Fibroblast of upper back skin (primary cell): ENCODE data around the gene E2F2.
"Not testable (repeated sequence)": the region's sequence is repeated elsewhere in the genome, so short reads cannot be mapped to it uniquely, and the experiment has no call there.

Source experiments
- DNase-seq: peaks from one replicate; pipeline ENCODE4 v3.0.0-alpha.2; 2013

E2F2 gene

DNA sequence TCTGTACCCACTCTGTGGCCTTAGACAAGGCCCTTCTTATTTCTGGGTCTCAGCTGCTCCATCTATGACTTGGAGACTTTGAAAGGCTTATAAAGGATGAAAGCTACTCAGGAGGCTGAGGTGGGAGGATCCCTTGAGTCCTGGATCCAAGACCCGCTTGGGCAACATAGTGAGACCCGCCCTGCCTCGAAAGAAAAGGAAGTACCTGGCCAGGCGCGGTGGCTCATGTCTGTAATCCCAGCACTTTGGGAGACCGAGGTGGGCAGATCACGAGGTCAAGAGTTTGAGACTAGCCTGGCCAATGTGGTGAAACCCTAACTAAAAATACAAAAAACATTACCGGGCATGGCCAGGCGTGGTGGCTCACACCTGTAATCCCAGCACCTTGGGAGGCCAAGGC lies 14.8 kb upstream of the E2F2 start:
- no peak for DNase-seq

DNA sequence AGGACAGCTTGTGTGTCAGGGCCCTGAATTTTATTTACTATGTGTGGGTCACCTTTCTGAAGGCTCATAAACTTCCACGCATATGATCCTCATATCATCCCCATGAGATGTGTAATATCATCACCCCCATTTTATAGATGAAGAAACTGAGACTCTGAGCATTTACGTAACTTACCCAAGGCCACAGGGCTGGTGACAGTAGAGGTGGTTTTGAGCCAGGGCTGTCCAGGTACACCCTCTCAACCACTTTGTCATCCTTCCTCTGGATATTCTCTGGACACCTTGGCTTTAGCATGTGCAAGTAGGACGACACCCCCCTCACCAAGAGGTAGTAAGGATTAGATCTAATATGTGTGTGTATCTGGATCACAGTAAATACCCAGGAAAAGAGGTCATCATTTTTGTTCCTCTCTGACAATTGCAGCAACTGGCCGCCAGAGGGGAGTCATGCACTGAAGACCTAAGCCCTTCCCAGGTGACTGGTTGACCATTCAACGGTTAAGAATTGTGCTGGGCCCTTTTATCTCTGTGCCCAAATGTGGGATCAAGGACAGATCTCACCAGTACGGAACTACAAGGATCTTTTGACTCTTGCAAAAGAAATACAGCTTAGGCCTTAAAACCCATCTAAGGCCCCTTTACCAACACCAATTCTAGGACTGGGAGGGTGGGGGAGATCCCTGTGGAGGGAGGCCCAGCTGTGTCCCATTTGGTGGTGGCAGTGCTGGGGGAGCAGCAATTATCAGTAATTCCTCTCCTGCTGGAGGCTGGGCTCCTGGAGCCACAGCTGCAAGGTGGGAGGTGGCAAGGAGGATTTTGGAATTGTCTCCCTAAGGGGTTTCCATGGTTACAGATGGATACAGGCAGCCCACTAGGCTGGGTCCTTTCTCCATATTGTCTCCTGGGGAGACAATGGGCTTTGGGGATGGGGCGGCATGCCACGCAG lies 13.7 kb upstream of the E2F2 start:
- DNase-seq: peak; percentile 81

DNA sequence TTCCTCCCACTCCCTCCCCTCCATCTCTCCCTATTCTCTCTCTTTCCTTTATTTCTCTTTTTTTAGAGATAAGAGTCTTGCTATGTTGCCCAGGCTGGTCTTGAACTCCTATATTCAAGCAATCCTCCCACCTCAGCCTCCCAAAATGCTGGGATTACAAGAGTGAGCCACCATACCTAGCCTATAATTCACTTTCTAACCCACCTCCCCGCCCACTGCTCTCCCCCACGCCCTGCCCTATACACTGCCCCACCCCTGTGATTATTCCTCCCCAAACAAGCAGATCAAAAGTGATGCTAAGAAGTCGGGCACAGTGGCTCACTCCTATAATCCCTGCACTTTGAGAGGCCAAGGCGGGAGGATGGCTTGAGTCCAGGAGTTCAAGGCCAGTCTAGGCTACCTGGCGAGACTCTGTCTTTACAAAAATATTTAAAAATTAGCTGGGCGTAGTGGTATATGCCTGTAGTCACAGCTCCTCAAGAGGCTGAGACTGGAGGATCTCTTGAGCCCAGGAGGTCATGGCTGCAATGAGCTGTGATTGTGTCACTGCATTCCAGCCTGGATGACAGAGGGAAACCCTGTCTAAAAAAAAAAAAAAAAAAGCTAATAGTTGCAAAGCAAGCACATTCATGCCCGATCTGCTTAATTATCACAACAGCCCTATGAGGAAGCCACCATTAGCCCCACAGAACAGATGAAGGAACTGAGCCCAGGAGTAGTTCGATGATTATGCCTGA lies 12.8 kb upstream of the E2F2 start:
- no peak for DNase-seq

DNA sequence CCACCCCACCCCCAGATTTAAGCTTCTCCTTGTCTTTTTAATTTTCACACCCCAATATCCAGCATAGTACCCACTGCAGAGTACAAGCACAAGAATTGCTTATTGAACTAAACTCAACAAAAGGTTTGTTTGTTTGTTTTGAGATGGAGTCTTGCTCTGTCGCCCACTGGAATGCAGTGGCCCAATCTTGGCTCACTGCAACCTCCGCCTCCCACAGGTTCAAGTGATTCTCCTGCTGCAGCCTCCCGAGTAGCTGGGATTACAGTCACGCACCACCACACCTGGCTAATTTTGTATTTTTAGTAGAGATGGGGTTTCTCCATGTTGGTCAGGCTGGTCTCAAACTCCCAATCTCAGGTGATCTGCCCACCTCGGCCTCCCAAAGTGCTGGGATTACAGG lies 11.9 kb upstream of the E2F2 start:
- not testable (repeated sequence) for DNase-seq

DNA sequence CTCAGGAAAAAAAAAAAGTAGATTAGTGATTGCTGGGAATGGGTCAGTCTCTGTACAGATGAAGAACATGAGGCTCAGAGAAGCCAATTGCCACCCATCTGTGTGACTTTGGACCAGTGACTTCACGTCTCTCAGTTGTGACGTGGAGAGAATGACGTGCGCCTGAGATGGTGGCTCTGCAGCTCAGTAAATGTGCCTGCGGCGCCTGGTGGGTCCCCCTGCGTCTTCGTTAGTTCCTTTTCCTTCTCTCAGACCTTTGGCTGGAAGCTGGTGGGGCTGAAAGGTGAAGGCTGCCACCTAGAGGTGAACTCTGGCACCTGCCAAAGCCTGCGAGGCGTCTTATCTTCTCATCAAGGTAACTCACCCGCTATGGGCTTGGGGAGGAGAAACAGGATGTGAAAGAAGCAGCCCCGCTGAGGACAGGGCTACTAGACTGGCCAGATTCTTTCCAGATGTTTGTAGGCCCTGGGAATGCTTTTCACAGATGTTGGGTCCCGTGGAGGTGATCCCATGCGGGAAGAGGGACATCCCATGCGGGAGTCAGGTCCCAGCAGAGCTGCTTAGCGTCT lies 8.7 kb upstream of the E2F2 start:
- DNase-seq: peak; percentile 90

DNA sequence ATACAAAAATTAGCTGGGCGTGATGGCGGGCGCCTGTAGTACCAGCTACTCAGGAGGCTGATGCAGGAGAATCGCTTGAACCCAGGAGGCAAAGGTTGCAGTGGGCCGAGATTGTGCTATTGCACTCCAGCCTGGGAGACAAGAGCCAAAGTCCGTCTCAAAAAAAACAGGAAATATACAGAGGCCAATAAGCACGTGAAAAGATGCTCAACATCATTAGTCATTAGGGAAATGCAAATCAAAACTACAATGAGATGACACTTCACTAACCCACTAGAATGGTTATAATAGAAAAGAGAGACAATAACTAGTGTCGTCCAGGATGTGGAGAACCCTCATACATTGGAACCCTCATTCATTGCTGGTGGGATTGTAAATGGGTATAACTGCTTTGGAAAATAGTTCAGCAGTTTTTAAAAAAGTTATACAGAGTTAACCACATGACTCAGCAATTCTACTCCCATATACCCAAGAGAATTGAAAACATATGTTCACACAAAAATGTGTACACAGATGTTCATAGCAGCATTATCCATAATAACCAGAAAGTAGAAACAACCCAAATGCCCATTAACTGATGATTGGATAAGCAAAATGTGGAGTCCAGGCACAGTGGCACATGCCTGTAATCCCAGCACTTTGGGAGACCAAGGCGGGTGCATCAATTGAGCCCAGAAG lies 6.4 kb upstream of the E2F2 start:
- peak; percentile 77 for DNase-seq

DNA sequence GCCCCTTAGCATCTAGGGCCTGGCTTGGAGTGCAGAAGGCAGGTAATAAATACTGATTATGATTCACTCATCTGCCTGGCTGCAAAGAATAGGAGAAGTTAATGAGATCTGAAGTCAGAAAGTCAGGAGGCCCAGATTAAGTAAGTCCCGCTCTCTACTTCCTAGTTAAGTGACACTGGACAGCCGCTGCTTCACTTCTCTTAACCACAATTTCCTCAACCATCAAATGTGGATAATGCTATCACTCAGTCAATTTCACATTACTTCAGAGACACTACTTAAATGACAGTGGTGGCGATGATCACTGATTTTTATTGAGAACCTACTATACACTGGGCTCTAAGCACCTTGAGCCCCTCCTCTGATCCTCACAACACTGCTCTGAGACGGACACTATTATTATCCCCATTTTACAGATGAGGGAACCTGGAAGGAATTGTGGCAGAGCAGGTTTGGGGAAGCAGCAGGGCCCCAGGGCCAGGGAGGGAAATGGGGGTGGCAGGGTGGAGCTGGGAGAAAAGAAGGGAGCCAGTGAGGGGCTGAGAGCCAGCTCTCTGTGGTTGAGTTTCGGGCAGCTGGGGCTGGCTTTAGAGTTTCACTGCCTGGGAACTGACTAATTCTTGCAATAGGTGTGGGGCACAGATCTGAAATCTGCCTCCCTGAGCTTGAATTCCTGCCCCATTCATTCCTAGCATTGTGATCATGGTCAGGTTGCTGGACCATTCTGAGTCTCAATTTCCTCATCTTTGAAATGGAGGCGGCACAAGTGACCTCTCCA lies 2.4 kb upstream of the E2F2 start:
- DNase-seq: no peak

DNA sequence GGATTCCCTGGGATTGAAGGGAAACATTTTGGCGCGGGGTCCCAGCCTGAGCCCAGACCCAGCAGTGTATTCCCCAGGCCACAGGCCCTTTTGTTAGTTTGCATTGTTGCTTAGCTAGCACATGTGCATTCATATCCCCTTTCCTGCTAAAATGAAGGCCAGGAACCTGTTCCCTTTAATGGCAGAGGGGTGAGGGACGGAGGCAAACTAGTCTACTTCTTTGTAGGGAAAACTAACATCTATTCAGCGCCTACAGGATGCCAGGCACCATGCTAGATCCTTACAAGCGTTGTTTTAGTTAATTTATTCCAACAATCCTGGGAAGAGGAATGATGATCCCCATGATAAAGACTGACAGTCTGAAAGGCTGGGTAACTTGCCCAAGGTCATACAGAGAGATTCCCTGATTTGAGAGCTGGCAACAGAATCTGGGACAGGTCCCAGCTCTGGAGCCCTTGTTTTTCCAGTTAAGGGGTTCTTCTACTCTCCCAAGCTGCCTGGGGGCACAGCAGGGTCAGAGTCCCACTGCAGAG lies 595 bp upstream of the E2F2 start:
- no peak for DNase-seq

DNA sequence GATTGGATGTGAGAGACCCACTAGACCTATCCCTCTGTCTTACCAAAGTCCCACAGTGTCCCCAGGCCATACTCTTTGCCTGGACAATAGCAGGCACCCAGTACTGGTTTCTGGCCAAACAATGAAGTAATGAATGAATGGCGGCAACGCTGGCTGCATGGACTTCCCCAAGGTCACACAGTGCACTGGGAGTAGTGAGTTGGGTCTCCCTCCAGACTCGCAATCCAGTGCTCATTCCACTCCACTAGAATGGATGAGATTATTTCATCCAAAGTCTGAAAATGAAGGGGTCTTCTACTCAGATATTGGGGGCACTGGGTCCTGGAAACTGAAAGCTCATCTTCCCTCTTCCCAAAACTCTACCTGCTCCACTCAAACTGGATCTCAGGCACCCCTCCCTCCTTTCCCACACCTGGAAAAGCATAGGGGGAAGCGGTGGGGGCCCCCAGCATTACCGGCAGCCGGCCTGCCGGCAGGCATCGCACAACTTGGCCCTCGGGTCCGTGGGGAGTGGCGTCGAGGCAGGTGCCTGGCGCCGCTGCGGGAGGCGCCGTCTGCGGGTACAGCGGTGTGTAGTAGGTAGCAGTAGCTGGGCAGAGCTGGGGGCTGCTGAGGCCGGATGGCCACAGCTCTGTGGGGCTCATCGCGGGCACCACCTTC lies 816 bp downstream of the E2F2 start:
- DNase-seq: no peak

DNA sequence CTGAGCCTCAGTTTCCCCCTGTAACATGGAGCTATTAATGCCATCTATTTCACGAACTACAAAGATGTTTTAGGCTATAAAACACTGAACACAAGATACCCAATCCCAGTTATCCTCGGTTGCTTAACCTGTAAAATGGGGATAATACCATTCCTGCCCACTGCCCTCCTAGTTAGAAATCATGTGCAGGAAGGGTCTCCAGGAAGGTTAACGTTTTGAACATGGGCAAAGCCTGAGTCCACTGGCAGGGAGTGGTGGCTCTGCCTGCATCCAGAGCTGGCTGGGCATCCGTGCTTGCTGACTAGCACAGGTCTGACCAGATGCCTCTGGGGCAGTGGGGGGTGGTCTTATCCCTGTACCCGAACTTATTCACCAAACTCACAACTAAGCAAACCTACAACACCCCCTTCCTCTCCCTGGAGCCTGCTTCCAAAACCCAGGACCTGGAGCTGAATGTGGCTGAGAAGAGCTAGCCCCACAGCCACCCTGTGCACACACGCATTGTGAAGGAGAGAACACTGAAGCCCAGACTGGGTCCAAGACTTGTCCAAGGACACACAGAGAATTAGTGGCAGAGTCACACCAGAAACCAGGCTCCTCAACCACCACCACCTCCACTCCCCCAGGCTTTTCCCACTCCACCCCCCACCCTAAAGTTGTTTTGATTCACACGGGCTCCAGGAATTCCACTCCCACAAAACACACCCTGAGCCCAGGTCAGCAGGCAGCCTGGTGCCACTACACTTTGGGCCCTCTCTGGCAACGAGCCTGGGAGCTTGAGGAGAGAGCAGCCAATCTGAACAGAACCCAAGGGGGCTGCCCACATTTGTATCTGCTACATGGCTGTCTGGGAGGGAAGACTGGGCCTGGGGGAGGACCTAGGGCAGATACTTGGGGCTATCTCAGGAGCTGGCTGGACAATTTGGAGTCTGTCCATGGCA lies 1.6 kb downstream of the E2F2 start:
- no peak for DNase-seq

DNA sequence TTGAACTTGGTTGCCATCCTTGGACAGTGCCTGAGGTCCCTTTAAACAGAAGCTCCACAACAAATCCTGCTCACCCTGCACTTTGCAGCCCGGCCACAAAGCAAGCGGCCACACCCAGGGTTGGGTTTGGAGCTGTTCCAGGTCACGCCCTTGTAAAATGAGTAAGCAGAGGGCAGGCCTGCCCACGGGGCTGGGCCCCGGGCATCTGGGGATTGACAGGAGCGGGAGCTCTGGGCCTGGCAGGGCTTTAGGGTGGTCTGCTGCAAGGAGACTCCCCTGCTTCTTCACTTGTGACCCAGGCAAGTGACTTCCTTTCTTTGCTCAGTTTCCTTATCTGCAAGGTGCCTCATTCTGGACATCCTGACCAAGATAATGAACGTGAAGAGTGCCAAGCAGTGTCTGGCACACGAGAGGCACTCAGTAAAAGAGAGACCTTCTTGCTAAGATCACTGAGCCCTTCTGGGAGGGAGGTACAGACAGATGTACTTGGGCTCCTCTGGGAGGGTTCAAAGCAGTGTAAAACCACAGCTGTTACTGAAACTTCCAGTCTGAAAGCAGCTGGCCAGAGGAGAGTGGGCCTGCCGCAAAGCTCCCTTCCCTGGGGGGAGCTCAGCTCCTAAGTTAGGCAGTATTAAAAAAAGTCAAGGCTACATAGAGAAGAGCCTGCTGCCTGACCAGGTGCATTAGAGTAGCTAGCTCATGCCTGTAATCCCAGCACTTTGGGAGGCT lies 2.6 kb downstream of the E2F2 start:
- DNase-seq: peak; percentile 53

DNA sequence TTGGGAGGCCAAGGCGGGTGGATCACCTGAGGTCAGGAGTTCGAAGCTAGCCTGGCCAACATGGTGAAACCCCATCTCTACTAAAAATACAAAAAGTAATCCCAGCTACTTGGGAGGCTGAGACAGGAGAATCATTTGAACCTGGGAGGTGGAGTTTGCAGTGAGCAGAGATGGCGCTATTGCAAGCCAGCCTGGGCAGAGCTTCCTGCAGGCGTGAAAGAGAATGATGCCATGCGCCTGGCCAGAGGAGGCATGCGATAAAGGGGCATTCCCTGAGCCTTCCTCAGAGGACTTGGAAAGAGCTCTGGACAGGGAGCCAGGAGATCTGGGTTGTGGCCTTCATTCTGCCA lies 3.2 kb downstream of the E2F2 start:
- no peak for DNase-seq

DNA sequence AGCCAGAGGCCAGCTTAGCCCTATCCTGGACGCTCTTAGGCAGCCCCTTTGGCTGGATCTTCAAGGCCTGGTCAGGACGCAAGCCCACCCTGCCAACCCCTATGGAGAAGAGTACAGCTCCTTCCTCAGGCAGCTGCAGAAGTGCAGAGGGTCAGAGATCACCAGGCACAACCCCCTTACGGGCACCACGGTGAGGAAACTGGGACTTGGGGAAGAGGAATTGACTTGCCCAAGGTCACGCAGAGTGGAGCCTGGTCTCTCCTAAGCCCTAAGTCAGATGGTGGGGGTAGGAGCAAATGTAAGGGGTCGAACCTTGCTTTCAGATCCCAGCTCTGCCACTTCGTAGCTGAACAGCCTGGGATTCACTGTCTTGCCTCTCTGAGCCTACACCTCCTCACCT lies 3.7 kb downstream of the E2F2 start:
- no peak for DNase-seq

DNA sequence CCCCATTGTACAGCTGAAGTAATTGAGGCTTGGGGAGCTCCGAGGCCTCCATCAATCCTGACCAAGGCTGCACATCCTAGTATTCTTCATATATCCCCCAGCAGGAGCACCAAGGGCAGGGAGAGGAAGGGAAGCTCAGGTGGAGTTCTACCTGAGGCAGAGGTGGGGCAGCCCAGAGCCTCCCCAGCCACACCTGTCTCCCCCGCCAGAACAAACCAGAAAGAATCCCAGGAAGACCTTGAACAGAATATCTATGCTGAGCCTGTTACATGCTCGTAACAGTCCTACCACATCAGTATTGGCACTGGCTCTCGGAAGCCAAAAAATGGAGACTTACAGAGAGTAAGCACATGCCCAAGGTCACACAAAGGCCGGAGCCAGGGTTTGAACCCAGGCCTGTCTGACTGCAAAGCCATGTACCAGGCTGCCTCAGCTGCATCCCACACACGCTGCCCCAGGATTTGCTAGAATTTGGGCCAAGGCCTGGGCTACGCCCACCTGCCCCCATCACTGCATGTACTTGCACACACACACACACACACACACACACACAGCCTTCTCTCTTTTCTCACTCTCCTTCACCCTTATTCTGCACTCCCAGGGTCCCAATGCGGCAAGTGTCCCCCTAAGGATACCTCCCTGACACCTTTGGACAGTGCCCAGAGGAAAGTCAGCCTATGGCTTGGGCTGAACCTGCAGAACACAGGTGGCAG lies 4.5 kb downstream of the E2F2 start:
- DNase-seq: no peak

DNA sequence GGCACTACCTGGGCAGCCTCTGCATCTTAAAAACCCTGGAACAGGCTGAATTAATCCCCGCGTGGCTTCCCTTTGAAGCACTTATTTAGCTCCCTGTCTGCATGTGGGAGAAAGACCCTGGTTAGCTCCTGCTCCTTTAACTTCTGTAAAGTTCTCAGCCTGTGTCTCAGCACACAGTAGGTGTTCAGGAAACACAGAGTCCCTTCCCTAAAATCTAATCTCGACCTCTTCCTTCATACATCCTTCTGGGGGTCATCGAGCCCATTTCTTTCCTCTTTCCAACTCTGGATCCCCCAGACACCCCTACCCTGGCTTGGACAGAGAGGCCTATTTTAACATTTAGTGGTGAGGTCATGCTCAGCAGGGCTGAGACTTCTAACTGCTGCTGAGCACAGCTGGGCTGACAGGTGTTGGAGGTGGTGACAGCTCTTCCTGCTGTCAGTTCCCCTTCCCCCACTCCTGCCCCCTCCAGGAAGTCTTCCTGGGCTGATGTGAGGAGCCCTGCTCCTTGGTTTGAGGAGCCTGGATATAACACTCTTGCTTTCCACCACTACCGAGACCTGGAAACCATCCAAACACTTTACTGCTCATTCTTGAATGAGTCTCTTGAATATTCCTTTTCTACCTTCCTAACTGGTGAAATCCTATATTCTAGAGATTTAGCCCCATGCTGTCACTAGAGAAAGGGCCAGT lies 5.3 kb downstream of the E2F2 start:
- no peak for DNase-seq

DNA sequence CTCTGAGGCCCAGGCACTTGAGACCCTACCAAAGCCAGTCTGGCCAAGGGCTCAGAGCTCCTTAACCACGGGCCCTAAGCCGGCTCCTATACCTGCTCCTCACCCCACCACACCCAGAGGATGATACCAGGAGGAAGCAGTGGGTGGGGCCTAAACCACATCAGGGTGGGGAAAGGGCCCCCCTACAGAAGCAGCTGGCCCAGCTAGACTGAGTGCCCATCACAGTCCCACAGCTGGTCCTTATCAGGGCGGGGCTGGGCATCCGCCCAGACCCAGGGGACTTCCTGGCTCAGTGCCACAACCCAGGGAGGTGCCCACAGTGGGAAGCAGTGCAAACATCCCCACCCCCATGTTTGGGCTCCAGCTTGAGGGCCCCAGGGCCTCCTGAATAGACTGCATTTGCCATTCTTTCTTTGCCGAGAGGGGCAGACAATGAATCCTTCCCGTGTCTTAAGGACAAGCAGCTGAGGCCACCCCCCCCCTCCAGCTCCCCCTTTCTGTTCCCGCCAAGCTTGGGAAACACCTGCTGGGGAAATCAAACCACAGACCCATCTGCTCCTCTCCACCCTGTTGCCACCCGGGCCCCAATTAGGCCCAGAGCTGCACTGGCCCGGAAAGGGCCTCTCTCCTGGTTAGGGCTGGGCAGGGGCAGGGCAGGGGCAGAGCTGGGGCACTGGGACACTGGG lies 6.2 kb downstream of the E2F2 start:
- DNase-seq: no peak

DNA sequence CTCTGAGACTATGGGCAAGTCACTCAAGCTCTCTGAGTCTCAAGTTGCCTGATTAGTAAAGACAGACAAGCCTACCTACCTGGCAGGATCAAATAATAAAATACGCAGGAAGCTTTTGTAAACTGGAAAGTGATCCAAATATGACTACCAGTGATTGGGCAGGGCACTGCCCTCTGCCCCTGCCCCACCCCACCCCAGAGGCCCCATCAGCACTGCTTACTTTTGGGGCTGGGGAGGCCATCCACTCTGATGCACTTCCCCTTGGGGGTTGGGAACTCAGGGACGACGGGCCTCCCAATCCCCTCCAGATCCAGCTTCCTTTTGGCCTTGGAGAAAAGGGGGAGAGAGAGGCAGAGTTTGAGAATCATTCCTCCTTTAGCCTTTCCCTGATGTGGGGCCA lies 6.9 kb downstream of the E2F2 start:
- no peak for DNase-seq
